ENCODE results near the gene RBM47.

GRCh38 chr4:40412388-40412787 is 217.3 kb downstream of the RBM47 start:
- TF ChIP-seq, protein P1, sequence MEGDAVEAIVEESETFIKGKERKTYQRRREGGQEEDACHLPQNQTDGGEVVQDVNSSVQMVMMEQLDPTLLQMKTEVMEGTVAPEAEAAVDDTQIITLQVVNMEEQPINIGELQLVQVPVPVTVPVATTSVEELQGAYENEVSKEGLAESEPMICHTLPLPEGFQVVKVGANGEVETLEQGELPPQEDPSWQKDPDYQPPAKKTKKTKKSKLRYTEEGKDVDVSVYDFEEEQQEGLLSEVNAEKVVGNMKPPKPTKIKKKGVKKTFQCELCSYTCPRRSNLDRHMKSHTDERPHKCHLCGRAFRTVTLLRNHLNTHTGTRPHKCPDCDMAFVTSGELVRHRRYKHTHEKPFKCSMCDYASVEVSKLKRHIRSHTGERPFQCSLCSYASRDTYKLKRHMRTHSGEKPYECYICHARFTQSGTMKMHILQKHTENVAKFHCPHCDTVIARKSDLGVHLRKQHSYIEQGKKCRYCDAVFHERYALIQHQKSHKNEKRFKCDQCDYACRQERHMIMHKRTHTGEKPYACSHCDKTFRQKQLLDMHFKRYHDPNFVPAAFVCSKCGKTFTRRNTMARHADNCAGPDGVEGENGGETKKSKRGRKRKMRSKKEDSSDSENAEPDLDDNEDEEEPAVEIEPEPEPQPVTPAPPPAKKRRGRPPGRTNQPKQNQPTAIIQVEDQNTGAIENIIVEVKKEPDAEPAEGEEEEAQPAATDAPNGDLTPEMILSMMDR (conservative IDR thresholded peaks at IDR 0.05 in 1 of 2, IDR thresholded peaks at IDR 0.05 in 1 of 2; ENCODE audit: low read depth in 1 of 2, low read length in 2 of 2), result no peak
- TF ChIP-seq EZH2 (IDR thresholded peaks at IDR 0.05; ENCODE audit: low read length, missing control alignments), result no peak
